K562 (cell line): ENCODE results near the gene HOXB1. TPM values are rescaled to one million over a fixed set of nuclear protein-coding genes. Genes with fewer than 3 reads are reported as not detected.

Experiments used
- BCOR ChIP-seq: fragments of 450-650 bp; IDR thresholded peaks from 2 replicates; pipeline ENCODE4 v1.6.1; 2016
- CTBP1 ChIP-seq: fragments of 450-650 bp; IDR thresholded peaks from 2 replicates; pipeline ENCODE4 v1.6.1; 2016; ENCODE audit warnings: borderline replicate concordance
- DDX20 ChIP-seq: fragments of 450-650 bp; IDR thresholded peaks from 2 replicates; pipeline ENCODE4 v1.6.1; 2016; ENCODE audit warnings: missing genetic modification characterization, low read depth, mild to moderate bottlenecking, missing compliant biosample characterization, moderate library complexity
- ILF3 ChIP-seq: fragments of 450-650 bp; IDR thresholded peaks from 2 replicates; pipeline ENCODE4 v1.6.1; 2018; ENCODE audit warnings: antibody characterized with exemption, mild to moderate bottlenecking, moderate library complexity, borderline replicate concordance
- JUND ChIP-seq, 2 experiments: IDR thresholded peaks; 2 replicates in 1 of 2; 3 replicates in 1 of 2; pipeline ENCODE4 v1.6.1; 2011; ENCODE audit warnings: borderline replicate concordance in 2 of 2, low read depth in 2 of 2, low read length in 2 of 2, improper control_type of control experiment in 1 of 2, missing biosample characterization in 1 of 2, missing genetic modification characterization in 1 of 2, missing genetic modification reagents in 1 of 2
- MXI1 ChIP-seq: IDR thresholded peaks from 2 replicates; pipeline ENCODE4 v1.6.1; 2011; ENCODE audit warnings: low read depth, mild to moderate bottlenecking, improper control_type of control experiment, low read length
- RREB1 ChIP-seq: fragments of 250-450 bp; sonication (Bioruptor Pico); IDR thresholded peaks from 2 replicates; pipeline ENCODE4 v1.4.0; 2020
- SPI1 ChIP-seq: IDR thresholded peaks from 2 replicates; pipeline ENCODE4 v1.6.1; 2011; ENCODE audit warnings: low read depth, low read length, control low read depth, borderline replicate concordance
- XRCC3 ChIP-seq: fragments of 450-650 bp; IDR thresholded peaks from 2 replicates; pipeline ENCODE4 v1.6.1; 2017; ENCODE audit warnings: mild to moderate bottlenecking, moderate library complexity
- ZNF165 ChIP-seq: fragments of 250-450 bp; sonication (Bioruptor Pico); IDR thresholded peaks from 2 replicates; pipeline ENCODE4 v1.4.0; 2020; ENCODE audit warnings: borderline replicate concordance
- ZNF79 ChIP-seq: fragments of 250-450 bp; sonication (Bioruptor Pico); IDR thresholded peaks from 2 replicates; pipeline ENCODE4 v1.4.0; 2020; ENCODE audit warnings: low read depth, mild to moderate bottlenecking, moderate library complexity
- polyA plus RNA-seq, 8 experiments: library from polyadenylated mRNA; depleted of rRNA in 4 of 8; stranded (reverse) in 5 of 8; unstranded in 3 of 8; fragments of >200 nt; fragmentation: Nextera tagmentation in 2 of 8; fragmentation: Illumina TruSeq in 1 of 8; extraction: Ambion mirVana in 2 of 8; extraction: Trizol in 1 of 8; gene quantifications; 2 replicates each; pipeline versions ENCODE4 v1.2.1 to v1.2.3, GENCODE V29; 2011 to 2014; ENCODE audit warnings: inconsistent platforms in 1 of 8, missing spikeins in 1 of 8
- total RNA-seq, 7 experiments: library from RNA; depleted of rRNA in 6 of 7; stranded (reverse); fragments of >200 nt in 6 of 7; fragmentation: Illumina TruSeq in 2 of 7; extraction: Trizol in 2 of 7; gene quantifications; 2 replicates each; pipeline versions ENCODE4 v1.2.1 to v1.2.3, GENCODE V29; 2011 to 2021; ENCODE audit warnings: low replicate concordance in 1 of 7
- TF ChIP-seq, protein P1 (sequence below), 2 experiments: fragments of 150-350 bp in 1 of 2; IDR thresholded peaks; 2 replicates each; pipeline ENCODE4 v1.6.1; 2012 to 2016; ENCODE audit warnings: low read depth in 2 of 2, low read length in 2 of 2, mild to moderate bottlenecking in 1 of 2, moderate library complexity in 1 of 2
- TF ChIP-seq, protein P2 (sequence below): fragments of 250-450 bp; sonication (Bioruptor Pico); IDR thresholded peaks from 2 replicates; pipeline ENCODE4 v1.8.0; 2022; ENCODE audit warnings: inconsistent platforms

The HOXB1 gene
- total and polyA plus RNA-seq, 9 of the 15 experiments (the other 6 are each of a cell fraction or from before 2014, with no cell fraction given): 0.04 TPM; not detected in 8

DNA sequence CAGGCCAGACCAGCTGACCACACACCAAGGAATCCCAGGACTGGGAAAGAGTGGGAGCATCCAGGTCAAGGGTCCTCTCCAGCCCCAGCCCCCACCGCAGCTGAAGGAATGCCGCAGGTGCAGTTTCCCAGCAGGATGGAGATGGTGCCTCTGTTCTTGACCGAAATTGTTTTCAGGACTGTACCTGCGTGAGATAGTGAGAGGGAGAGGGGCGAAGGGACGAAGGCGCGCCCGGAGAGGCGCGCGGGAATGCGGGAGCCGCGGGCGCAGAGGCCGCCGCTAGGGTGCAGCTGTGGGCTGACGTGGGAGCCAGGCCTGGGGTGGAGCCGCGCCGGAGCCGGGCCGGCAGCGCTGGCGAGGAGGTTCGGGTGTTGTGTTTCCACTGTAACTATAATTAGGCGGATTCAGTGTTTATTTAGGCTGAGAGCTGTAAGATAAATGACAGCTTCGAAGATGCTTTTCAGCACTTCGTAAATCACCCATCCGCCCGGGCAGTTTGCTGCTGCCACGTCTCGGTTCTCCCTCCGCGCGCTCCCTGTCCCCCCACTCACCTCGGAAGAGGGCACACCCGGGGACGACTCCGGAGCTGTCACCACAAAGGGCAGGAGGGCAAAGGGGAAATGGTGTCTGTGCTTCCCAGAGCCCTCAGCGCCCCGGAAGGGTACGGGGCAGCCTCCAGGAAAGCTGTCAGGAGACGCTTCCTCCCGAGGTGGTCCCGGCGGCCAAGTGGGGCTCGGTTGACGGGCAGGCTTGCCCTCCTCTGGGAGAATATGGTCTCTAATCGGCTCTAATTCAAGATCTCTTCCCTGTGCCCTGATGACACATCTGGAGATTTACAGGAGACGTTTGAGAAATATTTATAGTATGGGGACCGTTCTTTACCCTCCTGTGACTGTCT lies 38.2 kb downstream of the HOXB1 start (continued):
- peak; percentile 10; the same call in 1 of the 2 replicates for TF ChIP-seq JUND (IDR thresholded peaks at IDR 0.05; ENCODE audit: borderline replicate concordance, low read depth, low read length)
- peak; percentile 72; the same call in 1 of the 3 replicates for TF ChIP-seq JUND (tag; IDR thresholded peaks at IDR 0.05; ENCODE audit: borderline replicate concordance, low read depth, low read length)
- TF ChIP-seq ZNF79 (CRISPR knock-in tag): no peak
- TF ChIP-seq RREB1 (CRISPR knock-in tag): peak; percentile 53; the same call in 1 of the 2 replicates
- TF ChIP-seq MXI1: no peak
- TF ChIP-seq XRCC3: no peak
- no peak for TF ChIP-seq ILF3
- TF ChIP-seq, protein P1, sequence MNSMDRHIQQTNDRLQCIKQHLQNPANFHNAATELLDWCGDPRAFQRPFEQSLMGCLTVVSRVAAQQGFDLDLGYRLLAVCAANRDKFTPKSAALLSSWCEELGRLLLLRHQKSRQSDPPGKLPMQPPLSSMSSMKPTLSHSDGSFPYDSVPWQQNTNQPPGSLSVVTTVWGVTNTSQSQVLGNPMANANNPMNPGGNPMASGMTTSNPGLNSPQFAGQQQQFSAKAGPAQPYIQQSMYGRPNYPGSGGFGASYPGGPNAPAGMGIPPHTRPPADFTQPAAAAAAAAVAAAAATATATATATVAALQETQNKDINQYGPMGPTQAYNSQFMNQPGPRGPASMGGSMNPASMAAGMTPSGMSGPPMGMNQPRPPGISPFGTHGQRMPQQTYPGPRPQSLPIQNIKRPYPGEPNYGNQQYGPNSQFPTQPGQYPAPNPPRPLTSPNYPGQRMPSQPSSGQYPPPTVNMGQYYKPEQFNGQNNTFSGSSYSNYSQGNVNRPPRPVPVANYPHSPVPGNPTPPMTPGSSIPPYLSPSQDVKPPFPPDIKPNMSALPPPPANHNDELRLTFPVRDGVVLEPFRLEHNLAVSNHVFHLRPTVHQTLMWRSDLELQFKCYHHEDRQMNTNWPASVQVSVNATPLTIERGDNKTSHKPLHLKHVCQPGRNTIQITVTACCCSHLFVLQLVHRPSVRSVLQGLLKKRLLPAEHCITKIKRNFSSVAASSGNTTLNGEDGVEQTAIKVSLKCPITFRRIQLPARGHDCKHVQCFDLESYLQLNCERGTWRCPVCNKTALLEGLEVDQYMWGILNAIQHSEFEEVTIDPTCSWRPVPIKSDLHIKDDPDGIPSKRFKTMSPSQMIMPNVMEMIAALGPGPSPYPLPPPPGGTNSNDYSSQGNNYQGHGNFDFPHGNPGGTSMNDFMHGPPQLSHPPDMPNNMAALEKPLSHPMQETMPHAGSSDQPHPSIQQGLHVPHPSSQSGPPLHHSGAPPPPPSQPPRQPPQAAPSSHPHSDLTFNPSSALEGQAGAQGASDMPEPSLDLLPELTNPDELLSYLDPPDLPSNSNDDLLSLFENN (IDR thresholded peaks at IDR 0.05; ENCODE audit: low read depth in 2 of 2, low read length in 2 of 2): 0 out of 4 replicates have a peak, but pooled peaks of 1 of the 2 experiments have one; percentile 26
- peak; percentile 91; the same call in 1 of the 2 replicates for TF ChIP-seq CTBP1
- TF ChIP-seq SPI1: no peak
- TF ChIP-seq ZNF165 (CRISPR knock-in tag): 0 out of 2 replicates have a peak, but pooled peaks have one; percentile 23
- TF ChIP-seq, protein P2, sequence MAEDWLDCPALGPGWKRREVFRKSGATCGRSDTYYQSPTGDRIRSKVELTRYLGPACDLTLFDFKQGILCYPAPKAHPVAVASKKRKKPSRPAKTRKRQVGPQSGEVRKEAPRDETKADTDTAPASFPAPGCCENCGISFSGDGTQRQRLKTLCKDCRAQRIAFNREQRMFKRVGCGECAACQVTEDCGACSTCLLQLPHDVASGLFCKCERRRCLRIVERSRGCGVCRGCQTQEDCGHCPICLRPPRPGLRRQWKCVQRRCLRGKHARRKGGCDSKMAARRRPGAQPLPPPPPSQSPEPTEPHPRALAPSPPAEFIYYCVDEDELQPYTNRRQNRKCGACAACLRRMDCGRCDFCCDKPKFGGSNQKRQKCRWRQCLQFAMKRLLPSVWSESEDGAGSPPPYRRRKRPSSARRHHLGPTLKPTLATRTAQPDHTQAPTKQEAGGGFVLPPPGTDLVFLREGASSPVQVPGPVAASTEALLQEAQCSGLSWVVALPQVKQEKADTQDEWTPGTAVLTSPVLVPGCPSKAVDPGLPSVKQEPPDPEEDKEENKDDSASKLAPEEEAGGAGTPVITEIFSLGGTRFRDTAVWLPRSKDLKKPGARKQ (CRISPR knock-in tag): no peak
- TF ChIP-seq BCOR: 0 out of 2 replicates have a peak, but pooled peaks have one; percentile 22
- no peak for TF ChIP-seq DDX20 (tag)
